ENCODE data around the gene KREMEN1.
A peak's percentile ranks its signal among the peaks of the same experiment; 100 is the strongest.

KREMEN1 gene

DNA sequence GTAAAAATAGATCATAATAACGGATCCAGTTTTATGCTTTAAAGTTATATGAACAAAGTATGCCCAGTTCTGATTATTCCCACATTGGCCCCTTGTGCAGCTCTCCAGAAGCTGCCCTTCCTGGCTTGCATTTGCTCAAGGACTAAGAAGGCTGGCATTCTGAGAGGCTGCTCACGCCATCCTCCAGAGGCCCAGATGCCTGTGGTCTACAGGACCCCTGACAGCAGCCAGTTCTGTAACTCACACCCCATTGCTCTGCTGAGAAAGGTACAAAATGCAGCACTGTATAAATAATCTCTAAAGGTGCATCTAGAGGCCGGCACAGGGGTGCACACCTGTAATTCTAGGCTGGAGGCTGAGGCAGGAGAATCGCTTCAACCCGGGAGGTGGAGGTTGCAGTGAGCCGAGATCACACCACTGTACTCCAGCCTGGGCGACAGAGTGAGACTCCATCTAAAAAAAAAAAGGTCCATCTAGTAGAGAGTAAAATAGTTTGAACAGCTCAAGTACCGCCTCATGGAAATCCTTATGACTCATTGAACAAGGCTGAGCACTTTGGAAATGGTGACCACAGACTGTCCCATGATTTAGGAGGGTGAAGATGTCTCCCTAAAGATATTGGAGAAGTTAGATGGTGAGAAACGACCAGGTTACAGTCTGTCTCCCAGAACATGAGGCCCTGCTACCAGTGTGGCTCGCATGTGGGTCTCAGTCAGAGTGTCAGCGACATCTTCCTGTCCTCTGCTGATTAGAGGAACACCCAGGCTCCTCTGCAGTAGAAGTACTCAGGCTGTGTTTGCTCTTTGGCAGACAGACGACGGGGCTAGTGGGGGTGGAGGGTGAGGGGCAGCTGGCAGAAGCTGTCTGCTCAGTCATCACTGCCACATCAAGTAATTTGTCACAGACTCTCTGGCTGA is 56.3 kb downstream of the KREMEN1 start:
- DNase-seq (ENCODE audit: low spot score) = no peak

DNA sequence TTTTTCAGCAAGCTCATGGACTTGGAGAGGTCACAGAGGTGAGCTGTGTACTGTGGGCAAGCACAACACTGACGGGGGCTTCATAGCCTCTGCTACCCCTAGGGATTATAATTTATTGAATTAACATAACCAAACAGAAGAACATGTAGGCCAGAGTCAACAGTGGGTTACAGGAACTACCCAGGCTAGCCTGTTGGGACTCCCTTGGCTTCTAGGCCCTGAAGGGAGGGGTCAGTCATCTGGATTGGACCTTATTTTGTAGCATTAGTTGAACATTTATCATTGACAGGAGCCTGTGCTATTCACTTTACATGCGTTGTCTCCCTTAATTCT is 56.9 kb downstream of the KREMEN1 start:
- DNase-seq (ENCODE audit: low spot score) = no peak

DNA sequence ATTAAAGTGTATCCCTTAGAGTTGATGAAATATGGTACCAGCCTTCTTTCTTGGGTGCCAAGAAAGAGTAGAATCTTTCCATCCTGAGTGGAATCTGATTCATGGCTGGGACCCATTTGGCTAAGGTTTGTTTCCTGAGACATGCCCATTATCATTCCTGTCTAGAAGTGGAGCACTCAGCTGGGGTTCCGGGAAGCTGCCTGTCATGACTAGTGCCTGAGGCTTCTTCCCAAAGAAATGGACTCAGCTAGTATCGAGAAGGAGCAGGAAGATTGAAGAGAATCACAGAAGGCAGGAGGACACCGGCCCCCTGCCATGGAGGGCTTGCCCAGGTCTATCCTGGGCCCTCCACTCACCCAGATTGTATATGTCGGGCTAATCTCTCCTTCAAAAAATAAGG is 57.6 kb downstream of the KREMEN1 start:
- DNase-seq (ENCODE audit: low spot score) = no peak

DNA sequence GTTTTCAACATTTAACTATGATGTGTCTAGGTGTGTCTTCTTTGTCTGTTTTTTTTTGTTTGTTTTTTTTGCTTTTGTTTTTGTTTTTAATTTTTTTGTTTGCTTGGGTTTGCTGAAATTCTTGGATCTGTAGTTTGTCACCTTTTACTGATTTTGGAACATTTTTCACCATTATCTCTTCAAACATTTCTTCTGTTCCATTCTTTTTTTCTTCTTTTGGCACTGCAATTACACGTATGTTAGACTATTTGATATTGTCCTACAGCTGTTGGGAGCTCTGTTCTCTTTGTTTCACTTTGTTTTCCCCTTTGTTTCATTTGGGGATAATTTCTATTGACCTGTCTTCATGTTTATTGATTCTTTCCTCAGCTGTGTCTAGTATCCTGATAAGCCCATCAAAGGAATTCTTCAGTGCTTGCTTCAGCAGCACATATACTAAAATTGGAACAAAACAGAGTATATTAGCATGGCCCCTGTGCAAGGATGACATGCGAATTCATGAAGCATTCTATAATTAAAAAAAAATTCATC is 60.8 kb downstream of the KREMEN1 start:
- no peak for DNase-seq (ENCODE audit: low spot score)

DNA sequence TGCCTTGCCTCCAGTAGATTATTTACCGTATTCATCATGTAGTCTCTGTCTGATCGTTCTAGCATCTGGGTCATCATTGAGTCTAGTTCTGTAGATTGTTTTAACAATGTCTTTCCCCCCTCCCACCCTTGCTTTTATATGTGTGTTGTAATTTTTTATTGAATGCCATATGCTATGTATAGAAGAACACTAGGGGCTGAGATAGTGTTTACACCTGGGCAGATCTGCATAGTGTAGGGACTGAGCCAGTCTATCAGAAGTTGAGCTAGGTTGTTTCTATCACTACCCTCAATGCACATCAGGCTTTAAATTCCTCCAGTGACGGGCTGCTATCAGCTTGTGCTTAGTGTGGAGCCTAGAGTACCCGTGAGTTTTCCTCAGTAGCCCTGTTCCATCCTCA is 61.6 kb downstream of the KREMEN1 start:
- no peak for DNase-seq (ENCODE audit: low spot score)

DNA sequence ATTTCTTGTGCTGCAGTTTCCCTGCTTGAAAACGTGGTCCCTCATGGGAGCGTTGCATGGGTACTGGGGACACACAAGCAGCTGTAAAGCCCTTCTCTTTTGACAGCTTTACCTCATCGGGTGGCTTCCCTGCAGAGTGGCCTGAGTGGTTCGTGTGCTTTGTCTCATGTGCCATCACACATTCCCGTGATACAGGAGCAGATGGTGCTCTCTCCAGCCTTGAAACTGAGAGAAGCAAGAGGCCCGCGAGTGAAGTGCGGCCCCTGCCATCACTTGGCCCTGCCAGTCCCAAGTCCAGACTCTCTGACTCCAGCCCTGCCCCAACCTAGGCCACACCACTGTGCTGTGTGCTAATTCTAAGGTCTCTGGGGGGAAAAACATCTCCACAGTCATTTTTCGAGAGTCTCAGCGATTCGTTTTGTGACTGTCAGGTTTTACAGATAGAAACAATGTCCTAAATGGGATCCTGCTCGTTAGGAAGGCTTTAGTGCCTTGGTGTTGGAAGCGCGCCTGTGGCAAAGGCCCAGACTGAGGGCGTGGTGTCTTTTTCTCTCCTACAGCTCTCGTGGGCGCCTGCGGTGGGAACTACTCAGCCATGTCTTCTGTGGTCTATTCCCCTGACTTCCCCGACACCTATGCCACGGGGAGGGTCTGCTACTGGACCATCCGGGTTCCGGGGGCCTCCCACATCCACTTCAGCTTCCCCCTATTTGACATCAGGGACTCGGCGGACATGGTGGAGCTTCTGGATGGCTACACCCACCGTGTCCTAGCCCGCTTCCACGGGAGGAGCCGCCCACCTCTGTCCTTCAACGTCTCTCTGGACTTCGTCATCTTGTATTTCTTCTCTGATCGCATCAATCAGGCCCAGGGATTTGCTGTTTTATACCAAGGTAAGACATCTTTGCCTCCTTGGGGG is 64.2 kb downstream of the KREMEN1 start:
- DNase-seq (ENCODE audit: low spot score) = no peak

DNA sequence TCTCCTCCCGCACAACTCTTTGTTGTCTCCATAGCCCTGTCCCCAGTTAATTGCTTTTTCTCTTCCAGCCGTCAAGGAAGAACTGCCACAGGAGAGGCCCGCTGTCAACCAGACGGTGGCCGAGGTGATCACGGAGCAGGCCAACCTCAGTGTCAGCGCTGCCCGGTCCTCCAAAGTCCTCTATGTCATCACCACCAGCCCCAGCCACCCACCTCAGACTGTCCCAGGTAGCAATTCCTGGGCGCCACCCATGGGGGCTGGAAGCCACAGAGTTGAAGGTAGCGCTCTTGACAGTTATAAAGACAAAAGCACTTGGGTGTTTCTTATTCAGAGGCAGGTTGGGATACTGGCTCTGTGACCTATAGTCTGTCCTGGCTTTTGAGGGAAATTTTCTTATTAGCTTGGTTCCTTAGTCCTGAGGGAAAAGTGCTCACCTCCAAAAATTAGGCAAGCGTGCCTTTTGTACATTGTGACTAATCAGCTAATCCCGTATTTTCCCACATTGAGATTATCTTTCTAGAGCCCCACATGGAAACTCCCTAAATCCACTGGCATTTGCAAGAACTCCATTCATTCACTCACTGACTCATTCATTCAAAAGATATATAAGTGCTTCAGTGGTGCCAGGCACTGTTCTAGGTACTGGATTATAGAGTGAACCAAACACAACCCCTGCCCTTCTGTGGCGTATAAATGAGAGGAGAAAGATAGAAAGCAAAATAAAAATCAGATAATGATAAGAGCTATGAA is 65.9 kb downstream of the KREMEN1 start:
- DNase-seq (ENCODE audit: low spot score) = no peak

DNA sequence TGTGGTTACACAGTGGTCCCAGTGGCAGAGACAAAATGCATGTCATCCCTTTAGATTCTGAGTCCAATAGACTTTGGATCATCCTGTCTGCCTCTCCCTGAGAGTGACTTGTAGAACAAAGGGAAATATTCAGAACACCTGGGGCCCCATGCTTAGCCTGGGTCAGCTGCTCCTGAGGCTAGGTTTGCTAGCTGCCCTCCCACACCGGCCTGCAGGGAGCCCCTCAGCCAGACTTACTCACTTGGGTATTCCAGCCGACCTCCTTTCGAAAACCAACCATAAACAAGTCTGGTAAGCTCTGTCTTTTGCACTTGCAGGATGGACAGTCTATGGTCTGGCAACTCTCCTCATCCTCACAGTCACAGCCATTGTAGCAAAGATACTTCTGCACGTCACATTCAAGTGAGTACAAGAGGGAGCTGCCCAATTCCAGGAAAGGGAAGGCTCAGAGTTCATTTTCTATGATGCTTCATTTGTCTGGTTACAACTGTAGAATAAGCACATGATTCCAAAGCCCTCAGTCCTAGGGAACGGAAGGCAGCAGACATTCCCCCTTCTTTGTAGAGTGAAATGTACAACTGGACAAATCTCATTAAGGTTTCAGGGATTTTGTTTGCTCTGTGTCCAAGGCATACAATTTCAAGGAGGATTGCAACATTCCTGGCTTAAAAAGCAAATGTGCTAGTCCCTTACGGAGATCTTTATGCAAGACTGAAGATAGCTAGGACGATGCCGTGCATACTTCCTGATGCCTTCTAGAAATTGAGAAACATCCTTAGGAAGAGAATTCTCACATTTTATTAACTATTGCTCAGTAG is 67.3 kb downstream of the KREMEN1 start:
- DNase-seq (ENCODE audit: low spot score) = no peak

DNA sequence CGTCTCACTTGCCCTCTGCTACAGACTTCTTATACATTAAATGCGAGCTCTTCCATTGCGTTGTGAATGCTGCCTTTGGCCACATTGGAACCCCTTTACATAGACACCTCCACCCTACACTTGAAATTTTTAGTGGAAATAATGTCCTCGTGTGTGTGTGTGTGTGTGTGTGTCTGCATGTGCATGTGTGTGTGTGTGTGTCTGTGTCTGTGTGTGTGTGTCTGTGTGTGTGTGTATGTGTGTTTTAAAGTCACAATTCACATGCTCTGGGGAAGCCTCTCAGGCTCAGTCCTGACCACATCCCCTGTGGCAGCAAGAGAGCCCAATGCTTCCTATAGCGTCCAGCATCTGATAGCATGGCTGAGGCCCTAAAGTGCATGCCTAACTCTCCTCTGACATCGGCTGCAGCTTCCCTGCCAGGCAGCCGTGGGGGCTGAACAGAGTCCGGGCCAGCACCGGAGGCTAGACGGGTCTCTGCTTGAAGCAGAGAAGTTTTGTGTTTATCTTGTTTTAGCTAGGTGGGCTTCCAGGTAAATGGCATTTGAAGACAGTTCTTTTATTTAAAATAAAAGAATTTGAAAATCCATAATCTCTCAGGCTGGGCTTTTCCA is 68.3 kb downstream of the KREMEN1 start:
- no peak for DNase-seq (ENCODE audit: low spot score)

DNA sequence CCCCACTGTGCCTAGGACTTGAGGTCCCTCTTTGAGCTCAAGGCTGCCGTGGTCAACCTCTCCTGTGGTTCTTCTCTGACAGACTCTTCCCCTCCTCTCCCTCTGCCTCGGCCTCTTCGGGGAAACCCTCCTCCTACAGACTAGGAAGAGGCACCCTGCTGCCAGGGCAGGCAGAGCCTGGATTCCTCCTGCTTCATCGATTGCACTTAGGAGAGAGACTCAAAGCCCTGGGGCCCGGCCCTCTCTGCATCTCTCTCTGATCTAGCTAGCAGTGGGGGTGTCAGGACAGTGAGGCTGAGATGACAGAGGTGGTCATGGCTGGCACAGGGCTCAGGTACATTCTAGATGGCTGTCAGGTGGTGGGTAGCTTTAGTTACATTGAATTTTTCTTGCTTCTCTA is 69.3 kb downstream of the KREMEN1 start:
- DNase-seq (ENCODE audit: low spot score) = no peak

DNA sequence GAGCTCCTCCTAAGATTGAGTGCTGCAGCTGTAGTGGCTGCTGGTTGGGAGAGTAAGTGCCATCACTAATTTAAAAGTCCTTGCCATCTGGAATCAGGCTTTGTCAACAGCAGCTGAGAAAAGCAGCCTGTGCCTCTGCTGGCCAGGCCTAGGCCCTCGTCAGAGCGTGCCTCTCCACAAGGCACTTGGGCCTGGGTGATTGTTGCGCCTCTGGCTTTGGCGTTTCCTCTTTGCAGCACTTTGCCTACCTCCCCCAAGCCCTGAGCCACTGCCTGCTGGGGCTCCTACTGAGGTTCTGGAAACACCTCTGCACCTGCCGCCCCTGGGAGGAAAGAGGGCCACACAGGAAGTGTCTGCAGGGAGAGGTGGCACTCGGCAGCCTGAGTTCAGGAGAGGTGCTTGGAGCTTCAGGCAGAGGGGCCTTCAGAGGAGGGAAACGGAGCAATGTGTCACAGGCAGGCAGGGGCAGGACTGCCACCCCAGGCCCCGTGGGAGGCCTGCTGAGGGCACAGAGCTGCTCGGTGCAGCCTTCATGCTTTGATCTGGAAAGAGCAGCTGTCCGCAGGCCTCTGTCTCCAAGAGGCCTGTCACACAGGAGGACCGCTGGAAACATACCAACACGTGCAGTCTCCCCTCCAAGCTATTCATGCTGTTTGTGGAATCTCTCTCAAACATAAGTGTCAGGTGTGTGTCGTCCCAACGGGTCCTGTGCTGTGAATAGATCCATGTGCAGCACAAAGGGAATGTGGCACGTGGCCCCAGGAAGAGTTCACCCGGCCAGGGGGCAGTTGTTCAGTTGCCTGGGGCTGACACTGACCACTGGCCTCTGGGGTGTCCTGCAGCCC is 71.3 kb downstream of the KREMEN1 start:
- no peak for DNase-seq (ENCODE audit: low spot score)

DNA sequence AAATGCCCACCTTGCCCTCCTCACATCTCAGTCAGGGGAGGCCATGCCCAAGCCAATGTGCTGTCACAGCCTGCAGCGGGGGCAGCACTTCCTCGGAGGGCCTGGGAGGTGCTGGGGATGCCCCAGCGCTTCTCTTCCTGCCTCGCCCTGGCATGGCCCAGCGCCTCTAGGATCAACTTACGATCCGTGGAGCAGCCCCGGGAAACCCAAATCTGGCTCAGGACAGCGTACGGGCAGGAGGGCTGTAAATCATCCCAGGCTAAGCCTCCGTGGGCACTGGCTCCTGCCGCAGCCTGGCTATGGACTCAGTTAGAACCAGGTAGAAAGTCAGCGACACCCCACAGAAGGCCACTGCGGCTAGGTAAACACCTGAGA is 71.9 kb downstream of the KREMEN1 start:
- no peak for DNase-seq (ENCODE audit: low spot score)

DNA sequence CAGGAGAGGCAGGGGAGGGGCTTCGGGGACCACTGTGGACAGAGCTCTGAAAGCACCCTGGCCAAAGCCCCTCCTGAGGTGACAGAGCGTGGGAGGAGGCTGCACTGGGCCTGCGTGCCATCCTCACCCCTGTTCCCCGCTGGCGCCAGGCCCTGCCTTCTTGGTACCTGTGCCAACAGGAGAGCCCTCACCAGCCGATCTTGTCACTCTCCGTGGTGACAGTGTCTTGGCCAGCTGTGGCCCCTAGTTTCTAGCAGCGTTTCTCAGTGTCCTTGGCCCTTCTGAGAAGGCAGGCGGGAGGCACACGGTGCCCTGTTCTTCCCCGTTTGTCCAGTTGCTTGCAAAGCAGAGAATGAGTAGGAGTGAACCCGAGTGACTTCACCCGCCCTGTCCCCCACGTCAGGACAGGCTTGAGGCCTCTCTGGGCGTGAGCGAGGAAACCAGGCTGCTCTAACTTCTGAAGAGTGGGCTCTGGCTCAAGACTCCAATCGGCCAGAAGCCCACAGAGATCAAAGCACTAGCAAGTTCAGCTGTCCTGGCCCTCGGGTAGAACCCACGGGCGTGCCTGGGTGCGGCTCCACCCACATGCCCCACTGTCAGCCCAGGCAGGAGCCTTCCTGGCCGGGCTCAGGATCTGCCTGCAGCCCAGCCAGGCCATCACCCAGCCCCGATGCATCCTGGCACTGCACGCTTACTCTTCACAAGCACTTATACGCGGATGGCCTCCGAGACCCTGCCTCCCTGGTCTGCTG is 72.7 kb downstream of the KREMEN1 start:
- DNase-seq (ENCODE audit: low spot score) = no peak

DNA sequence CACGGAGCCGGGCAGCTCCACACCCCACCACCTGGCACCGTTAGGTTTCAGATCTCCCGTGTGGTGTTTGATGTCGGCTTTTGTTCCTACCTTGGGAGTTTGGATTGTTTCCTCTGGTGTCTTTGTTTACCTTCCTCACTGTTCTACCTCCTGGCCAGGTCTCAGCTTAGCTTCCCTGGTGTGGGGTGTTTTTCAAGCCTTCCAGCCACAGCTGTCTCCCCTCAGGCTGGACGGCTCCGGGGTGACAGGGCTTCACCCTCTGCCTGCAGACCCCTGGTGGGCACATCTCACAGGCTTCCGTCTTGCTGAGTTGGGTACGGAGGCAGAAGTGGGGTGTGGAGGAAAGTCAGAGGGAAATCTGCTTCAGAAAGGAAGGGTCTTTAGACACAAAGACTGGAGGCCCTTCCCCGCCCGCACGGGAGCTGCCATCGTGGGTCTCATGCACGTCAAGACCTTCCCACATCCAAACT is 73.3 kb downstream of the KREMEN1 start:
- no peak for DNase-seq (ENCODE audit: low spot score)

DNA sequence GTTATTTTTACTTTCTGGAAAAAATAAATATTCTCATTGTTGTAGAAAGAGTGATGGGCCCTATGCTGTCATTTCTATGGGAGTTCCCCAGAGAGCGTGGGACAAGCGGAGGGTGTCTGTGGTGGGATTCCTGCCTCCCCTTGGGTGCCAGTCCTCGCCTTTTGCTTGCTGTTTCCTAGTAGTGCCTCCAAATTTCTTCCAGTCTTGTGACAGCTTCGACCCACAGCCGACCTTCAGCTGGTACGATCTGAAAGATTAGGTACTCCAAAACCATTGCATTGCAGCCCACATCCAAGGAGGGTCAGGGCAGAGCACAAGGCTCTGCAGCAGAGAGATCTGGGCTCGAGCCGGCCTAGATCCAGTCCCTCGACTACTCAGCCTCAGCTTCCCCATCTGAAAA is 73.9 kb downstream of the KREMEN1 start:
- DNase-seq (ENCODE audit: low spot score) = no peak

DNA sequence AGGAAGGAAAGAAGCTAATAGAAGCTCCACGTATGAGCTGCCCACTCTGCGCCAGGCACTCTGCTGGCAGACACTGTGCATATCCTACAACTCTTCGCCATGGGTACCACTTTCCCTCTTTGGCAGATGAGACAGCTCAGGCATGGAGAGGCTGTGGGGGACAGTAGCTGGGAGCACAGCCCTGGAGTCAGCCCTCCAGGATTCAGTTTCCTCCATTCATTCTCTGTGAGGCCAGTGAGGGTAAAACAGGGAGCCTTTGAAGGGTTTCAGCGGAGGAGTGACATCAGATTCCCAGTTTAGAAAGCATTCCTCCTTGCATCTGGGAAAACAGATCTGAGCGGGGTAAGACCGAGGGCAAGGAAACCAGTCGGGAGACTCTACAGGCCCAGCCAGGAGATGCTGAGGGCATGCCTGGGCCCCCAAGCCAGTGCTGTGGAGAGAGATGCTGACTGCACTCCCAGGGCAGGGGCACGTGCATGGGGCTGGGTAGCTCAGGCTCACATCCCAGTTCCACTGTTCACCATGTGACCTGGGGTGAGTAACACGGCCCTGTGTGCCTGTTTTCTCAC is 74.6 kb downstream of the KREMEN1 start:
- peak; percentile 26 for DNase-seq (ENCODE audit: low spot score)

DNA sequence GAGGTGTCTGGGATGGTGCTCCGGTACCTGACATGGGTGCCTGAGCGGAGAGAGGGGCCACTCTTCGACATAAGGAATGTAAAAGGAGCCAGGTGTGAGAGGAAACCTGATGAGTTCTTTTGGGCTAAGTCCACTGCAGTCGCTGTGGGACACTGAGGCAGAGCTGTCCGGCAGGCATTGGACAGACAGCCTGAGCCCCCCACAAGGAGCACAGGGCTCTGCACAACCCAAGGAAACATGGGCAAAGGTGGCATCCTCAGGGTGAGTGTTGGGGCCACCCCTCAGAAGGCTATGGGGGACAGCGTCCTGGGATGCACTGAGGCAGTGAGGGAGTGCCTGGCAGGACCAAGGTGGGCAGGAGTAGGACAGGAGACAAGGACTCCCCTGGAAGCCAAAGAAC is 75.2 kb downstream of the KREMEN1 start:
- no peak for DNase-seq (ENCODE audit: low spot score)

DNA sequence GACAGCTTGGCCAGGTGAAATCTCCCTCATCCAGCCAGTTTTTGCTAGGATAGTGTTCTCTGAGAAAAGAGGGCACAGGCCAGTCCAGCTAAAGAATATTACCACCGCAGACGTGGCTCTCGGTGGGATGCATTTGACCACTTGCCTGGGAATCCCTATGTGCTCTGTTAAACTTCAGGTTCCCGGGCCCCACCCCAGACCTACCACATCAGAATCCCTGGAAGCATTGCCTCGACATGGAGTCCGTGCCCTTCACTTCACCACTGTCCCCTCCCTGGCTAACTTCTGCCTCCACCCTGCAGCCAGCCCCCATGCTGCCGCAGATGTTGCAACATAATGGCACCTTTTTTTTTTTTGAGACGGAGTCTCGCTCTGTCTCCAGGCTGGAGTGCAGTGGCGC is 76.0 kb downstream of the KREMEN1 start:
- no peak for DNase-seq (ENCODE audit: low spot score)
